Kidney epithelial cell (primary cell): ENCODE measurements around the gene UBE2C. TPM values are rescaled to one million over a fixed set of nuclear protein-coding genes. Genes with fewer than 3 reads are reported as not detected.

Experiments
- DNase-seq: peaks from one replicate; pipeline ENCODE4 v3.0.0-alpha.2; 2010; ENCODE audit warnings: low read depth
- H3K27me3 ChIP-seq: 2 replicates; pipeline ENCODE4 v1.6.0; 2011; ENCODE audit warnings: low read length; ENCODE audit not compliant: control insufficient read depth, insufficient read depth
- H3K36me3 ChIP-seq: 2 replicates; pipeline ENCODE4 v1.5.1; 2011; ENCODE audit warnings: low read length; ENCODE audit not compliant: control insufficient read depth, insufficient read depth
- H3K4me3 ChIP-seq: 2 replicates; pipeline ENCODE4 v1.5.1; 2011; ENCODE audit warnings: low read depth, mild to moderate bottlenecking, control low read depth, low read length
- CTCF ChIP-seq: IDR thresholded peaks from 2 replicates; pipeline ENCODE4 v1.5.1; 2011; ENCODE audit warnings: mild to moderate bottlenecking, moderate library complexity, low read length, control low read depth, inconsistent platforms; ENCODE audit not compliant: insufficient read depth, poor library complexity, severe bottlenecking
- total RNA-seq: library from RNA; depleted of rRNA; stranded (reverse); fragments of >200 nt; gene quantifications from 2 replicates; pipeline ENCODE4 v1.2.3, GENCODE V29; 2015

The UBE2C gene
- total RNA-seq, 1 donor from 2014 or later: 31.3 TPM

GRCh38 chr20:45772693-45773092 lies 39.8 kb upstream of the UBE2C start:
- no peak overlapping the region for H3K4me3 ChIP-seq
- DNase-seq: no peak
- no peaks in the 10 kb centered on the region for H3K27me3 ChIP-seq
- no peaks in the 10 kb centered on the region for H3K36me3 ChIP-seq
- TF ChIP-seq CTCF: no peak

- TF ChIP-seq CTCF: no peak
- Histone ChIP-seq H3K4me3 (no peak overlapping the region), H3K27me3 (no peaks in the 10 kb centered on the region), H3K36me3 (no peaks in the 10 kb centered on the region)
- DNase-seq: no peak
Measured at GRCh38 chr20:45774945-45775344, 37.5 kb upstream of the UBE2C start.

GRCh38 chr20:45775411-45775810 lies 37.0 kb upstream of the UBE2C start:
- no peak for TF ChIP-seq CTCF
- H3K27me3 ChIP-seq: no peaks in the 10 kb centered on the region
- no peaks in the 10 kb centered on the region for H3K36me3 ChIP-seq
- no peak overlapping the region for H3K4me3 ChIP-seq
- DNase-seq: no peak

GRCh38 chr20:45776931-45777330 lies 35.5 kb upstream of the UBE2C start:
- Histone ChIP-seq H3K4me3 (no peak overlapping the region), H3K27me3 (no peaks in the 10 kb centered on the region), H3K36me3 (no peaks in the 10 kb centered on the region)
- DNase-seq: no peak
- TF ChIP-seq CTCF: no peak

- TF ChIP-seq CTCF: no peak
- DNase-seq: peak; percentile 97
- H3K27me3 ChIP-seq: no peaks in the 10 kb centered on the region
- H3K4me3 ChIP-seq: no peak overlapping the region
- no peaks in the 10 kb centered on the region for H3K36me3 ChIP-seq
Measured at GRCh38 chr20:45779011-45779915, 33.2 kb upstream of the UBE2C start.

- no peaks in the 10 kb centered on the region for H3K27me3 ChIP-seq
- H3K4me3 ChIP-seq: no peak overlapping the region
- DNase-seq: no peak
- TF ChIP-seq CTCF: no peak
- no peaks in the 10 kb centered on the region for H3K36me3 ChIP-seq
Measured at GRCh38 chr20:45780159-45780558, 32.3 kb upstream of the UBE2C start.
